HCT116 (cell line): ENCODE results near the gene TRAPPC12.

Experiments
- EZH2 ChIP-seq: fragments of 200-600 bp; sonication (generic); IDR thresholded peaks from 2 replicates; pipeline ENCODE4 v1.6.1; 2017; ENCODE audit warnings: antibody characterized with exemption, mixed run types
- POLR2AphosphoS5 ChIP-seq: IDR thresholded peaks from 2 replicates; pipeline ENCODE4 v1.6.1; 2011; ENCODE audit warnings: mild to moderate bottlenecking, low read depth, low read length, moderate library complexity
- ZBTB33 ChIP-seq: IDR thresholded peaks from 2 replicates; pipeline ENCODE4 v1.6.1; 2011; ENCODE audit warnings: mild to moderate bottlenecking, low read length, moderate library complexity; ENCODE audit not compliant: insufficient replicate concordance; ENCODE audit errors: extremely low read depth
- TF ChIP-seq, protein P1 (sequence below), 3 experiments: fragments of 200-600 bp in 1 of 3; sonication (generic) in 1 of 3; IDR thresholded peaks in 2 of 3; conservative IDR thresholded peaks in 1 of 3; 2 replicates each; pipeline ENCODE4 v1.5.1; 2012 to 2017; ENCODE audit warnings: low read depth in 2 of 3, low read length in 2 of 3, antibody characterized with exemption in 1 of 3, borderline replicate concordance in 1 of 3, control low read depth in 1 of 3, mild to moderate bottlenecking in 1 of 3, mixed read lengths in 1 of 3, mixed run types in 1 of 3, moderate library complexity in 1 of 3; ENCODE audit not compliant: insufficient read depth in 1 of 3

DNA sequence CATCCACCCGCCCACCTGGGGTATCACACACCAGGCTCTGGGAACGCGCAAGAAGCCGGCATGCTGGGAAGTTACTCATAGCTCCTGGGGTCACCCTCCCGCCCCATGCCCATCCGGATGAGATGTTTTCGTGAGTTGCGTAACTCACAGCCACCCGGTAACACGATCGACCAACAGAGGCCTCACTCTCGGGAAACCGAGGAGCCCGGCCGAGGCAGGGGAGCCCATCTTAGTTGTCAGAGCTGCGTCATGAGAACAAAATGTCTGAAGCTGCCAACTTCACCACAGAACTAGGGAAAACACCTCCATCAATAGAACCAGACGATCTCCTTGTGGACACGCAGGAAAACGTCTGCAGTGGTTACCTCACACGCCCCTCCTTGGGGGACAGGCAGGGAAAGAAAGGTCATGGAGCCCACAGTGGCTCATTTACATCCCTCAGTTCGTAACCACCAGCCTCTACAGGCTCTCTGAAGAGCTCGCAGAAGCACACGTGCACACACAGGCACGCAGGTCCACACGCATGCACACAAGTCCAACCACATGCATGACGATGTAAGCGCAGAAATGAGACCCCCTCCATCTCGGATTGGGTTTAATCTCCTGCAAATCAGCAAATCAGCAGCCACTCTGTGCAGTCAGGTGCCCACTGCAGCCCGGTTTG is 113.6 kb downstream of the TRAPPC12 start:
- TF ChIP-seq ZBTB33 (no peak), POLR2AphosphoS5 (no peak), EZH2 (no peak)
- TF ChIP-seq, protein P1, sequence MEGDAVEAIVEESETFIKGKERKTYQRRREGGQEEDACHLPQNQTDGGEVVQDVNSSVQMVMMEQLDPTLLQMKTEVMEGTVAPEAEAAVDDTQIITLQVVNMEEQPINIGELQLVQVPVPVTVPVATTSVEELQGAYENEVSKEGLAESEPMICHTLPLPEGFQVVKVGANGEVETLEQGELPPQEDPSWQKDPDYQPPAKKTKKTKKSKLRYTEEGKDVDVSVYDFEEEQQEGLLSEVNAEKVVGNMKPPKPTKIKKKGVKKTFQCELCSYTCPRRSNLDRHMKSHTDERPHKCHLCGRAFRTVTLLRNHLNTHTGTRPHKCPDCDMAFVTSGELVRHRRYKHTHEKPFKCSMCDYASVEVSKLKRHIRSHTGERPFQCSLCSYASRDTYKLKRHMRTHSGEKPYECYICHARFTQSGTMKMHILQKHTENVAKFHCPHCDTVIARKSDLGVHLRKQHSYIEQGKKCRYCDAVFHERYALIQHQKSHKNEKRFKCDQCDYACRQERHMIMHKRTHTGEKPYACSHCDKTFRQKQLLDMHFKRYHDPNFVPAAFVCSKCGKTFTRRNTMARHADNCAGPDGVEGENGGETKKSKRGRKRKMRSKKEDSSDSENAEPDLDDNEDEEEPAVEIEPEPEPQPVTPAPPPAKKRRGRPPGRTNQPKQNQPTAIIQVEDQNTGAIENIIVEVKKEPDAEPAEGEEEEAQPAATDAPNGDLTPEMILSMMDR (IDR thresholded peaks at IDR 0.05 in 2 of 3, conservative IDR thresholded peaks at IDR 0.05 in 1 of 3; ENCODE audit: borderline replicate concordance in 1 of 3, insufficient read depth in 1 of 3, low read depth in 2 of 3, low read length in 2 of 3): no peak
